RWPE2 (cell line): Measurements from ENCODE around the gene MOCOS.

ENCODE experiments used
- ATAC-seq: fragments of 200-7000 bp; cut with Tn5 transposase; 3 replicates; pipeline ENCODE4 v1.9.1; 2021; ENCODE audit warnings: low read depth
- DNase-seq: peaks from one replicate; pipeline ENCODE4 v3.0.0-alpha.2; 2020; ENCODE audit warnings: low spot score
- H3K27ac ChIP-seq: fragments of 450-650 bp; 2 replicates; pipeline ENCODE4 v1.5.1; 2017; ENCODE audit warnings: mild to moderate bottlenecking; ENCODE audit not compliant: poor library complexity, severe bottlenecking
- H3K27me3 ChIP-seq: fragments of 250-450 bp; sonication (Bioruptor Pico); 2 replicates; pipeline ENCODE4 v1.5.1; 2021; ENCODE audit warnings: mild to moderate bottlenecking, moderate library complexity; ENCODE audit not compliant: insufficient read depth, poor library complexity, severe bottlenecking
- H3K36me3 ChIP-seq: fragments of 250-450 bp; sonication (Bioruptor Pico); 2 replicates; pipeline ENCODE4 v1.5.1; 2020; ENCODE audit warnings: low read depth, mild to moderate bottlenecking, moderate library complexity
- H3K4me1 ChIP-seq: fragments of 250-450 bp; sonication (Bioruptor Pico); 2 replicates; pipeline ENCODE4 v1.5.1; 2021; ENCODE audit warnings: mild to moderate bottlenecking, moderate library complexity; ENCODE audit not compliant: insufficient read depth, poor library complexity, severe bottlenecking
- H3K4me3 ChIP-seq: fragments of 250-450 bp; sonication (Bioruptor Pico); 2 replicates; pipeline ENCODE4 v1.5.1; 2021; ENCODE audit warnings: mild to moderate bottlenecking, moderate library complexity; ENCODE audit not compliant: severe bottlenecking
- H3K9me3 ChIP-seq: fragments of 250-450 bp; sonication (Bioruptor Pico); 2 replicates; pipeline ENCODE4 v1.5.1; 2021; ENCODE audit warnings: mild to moderate bottlenecking, moderate library complexity; ENCODE audit not compliant: severe bottlenecking
- CTCF ChIP-seq: fragments of 450-650 bp; IDR thresholded peaks from one replicate; pipeline ENCODE4 v1.5.1; 2017; ENCODE audit warnings: mild to moderate bottlenecking, moderate library complexity; ENCODE audit not compliant: poor library complexity, severe bottlenecking

The MOCOS gene, protein sequence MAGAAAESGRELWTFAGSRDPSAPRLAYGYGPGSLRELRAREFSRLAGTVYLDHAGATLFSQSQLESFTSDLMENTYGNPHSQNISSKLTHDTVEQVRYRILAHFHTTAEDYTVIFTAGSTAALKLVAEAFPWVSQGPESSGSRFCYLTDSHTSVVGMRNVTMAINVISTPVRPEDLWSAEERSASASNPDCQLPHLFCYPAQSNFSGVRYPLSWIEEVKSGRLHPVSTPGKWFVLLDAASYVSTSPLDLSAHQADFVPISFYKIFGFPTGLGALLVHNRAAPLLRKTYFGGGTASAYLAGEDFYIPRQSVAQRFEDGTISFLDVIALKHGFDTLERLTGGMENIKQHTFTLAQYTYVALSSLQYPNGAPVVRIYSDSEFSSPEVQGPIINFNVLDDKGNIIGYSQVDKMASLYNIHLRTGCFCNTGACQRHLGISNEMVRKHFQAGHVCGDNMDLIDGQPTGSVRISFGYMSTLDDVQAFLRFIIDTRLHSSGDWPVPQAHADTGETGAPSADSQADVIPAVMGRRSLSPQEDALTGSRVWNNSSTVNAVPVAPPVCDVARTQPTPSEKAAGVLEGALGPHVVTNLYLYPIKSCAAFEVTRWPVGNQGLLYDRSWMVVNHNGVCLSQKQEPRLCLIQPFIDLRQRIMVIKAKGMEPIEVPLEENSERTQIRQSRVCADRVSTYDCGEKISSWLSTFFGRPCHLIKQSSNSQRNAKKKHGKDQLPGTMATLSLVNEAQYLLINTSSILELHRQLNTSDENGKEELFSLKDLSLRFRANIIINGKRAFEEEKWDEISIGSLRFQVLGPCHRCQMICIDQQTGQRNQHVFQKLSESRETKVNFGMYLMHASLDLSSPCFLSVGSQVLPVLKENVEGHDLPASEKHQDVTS

GRCh38 chr18:36187193-36187825 is at the start of gene MOCOS:
Gene MOCOS, plus strand, starts transcription at chr18:36187497. Its CDS starts 43 bp downstream, at chr18:36187540.
- DNase-seq: peak; percentile 81
- Histone ChIP-seq H3K27ac (peak within 1 kb of the TSS; percentile 60), H3K9me3 (no peaks in the 10 kb centered on the region), H3K4me3 (peak within 1 kb of the TSS; percentile 80), H3K36me3 (peaks cover 32% of the 10 kb centered on the region), H3K4me1 (peaks cover 6% of the 10 kb centered on the region), H3K27me3 (no peaks in the 10 kb centered on the region)
- TF ChIP-seq CTCF: no peak
- ATAC-seq: peak; percentile 89

GRCh38 chr18:36139245-36139644 is 48.1 kb upstream of the MOCOS start:
- Histone ChIP-seq H3K9me3 (no peaks in the 10 kb centered on the region), H3K27me3 (no peaks in the 10 kb centered on the region), H3K4me1 (no peaks in the 10 kb centered on the region), H3K27ac (no peak overlapping the region), H3K4me3 (no peak overlapping the region), H3K36me3 (peaks cover 98% of the 10 kb centered on the region)
- TF ChIP-seq CTCF: no peak
- DNase-seq (no peak), ATAC-seq (no peak)

DNA sequence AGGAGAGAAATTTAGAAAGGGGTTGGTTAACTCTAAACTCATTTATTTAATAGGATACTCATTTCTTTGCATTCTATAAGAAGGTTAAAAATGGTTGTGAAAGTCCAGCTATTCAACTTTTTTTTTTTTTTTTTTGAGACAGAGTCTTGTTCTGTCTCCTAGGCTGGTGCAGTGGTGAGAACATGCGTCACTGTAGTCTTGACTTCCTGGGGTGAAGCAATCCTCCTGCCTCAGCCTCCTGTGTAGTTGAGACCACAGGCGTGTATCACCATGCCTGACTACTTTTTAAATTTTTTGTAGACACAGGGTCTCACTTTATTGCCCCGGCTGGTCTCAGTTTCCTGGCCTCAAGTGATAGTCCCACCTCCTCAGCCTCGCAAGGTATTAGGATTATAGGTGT is 45.7 kb upstream of the MOCOS start:
- H3K4me3 ChIP-seq: no peak overlapping the region
- no peaks in the 10 kb centered on the region for H3K27me3 ChIP-seq
- no peak overlapping the region for H3K27ac ChIP-seq
- no peaks in the 10 kb centered on the region for H3K9me3 ChIP-seq
- no peak for TF ChIP-seq CTCF
- no peak for ATAC-seq
- no peaks in the 10 kb centered on the region for H3K4me1 ChIP-seq
- DNase-seq: no peak
- H3K36me3 ChIP-seq: peaks cover 98% of the 10 kb centered on the region

DNA sequence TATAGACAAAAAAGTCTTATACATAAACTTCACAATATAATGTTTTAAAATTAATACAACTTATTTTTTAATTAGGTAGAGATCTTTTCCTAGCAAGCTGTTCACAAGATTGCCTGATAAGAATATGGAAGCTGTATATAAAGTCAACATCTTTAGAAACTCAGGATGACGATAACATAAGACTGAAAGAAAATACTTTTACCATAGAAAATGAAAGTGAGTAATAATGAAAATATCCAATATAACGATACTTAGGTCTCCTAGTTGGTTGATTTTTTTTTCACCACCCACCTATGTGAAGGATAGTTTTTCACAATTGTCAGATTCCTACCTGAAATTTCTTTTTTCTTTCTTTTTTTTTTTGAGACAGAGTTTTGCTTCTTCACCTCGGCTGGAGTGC is 44.5 kb upstream of the MOCOS start:
- Histone ChIP-seq H3K4me3 (no peak overlapping the region), H3K9me3 (no peaks in the 10 kb centered on the region), H3K27me3 (no peaks in the 10 kb centered on the region), H3K4me1 (no peaks in the 10 kb centered on the region), H3K36me3 (peaks cover 96% of the 10 kb centered on the region), H3K27ac (no peak overlapping the region)
- TF ChIP-seq CTCF: no peak
- ATAC-seq (no peak), DNase-seq (no peak)
